CD4-positive, alpha-beta T cell treated with Interleukin-10 for 1 hour (primary cell): ENCODE measurements around the gene RPP14.
"Not testable (repeated sequence)": the region's sequence is repeated elsewhere in the genome, so short reads cannot be mapped to it uniquely, and the experiment has no call there.

Source experiments
- DNase-seq: peaks from one replicate; pipeline ENCODE4 v3.0.0-alpha.2; 2020

Gene RPP14

DNA sequence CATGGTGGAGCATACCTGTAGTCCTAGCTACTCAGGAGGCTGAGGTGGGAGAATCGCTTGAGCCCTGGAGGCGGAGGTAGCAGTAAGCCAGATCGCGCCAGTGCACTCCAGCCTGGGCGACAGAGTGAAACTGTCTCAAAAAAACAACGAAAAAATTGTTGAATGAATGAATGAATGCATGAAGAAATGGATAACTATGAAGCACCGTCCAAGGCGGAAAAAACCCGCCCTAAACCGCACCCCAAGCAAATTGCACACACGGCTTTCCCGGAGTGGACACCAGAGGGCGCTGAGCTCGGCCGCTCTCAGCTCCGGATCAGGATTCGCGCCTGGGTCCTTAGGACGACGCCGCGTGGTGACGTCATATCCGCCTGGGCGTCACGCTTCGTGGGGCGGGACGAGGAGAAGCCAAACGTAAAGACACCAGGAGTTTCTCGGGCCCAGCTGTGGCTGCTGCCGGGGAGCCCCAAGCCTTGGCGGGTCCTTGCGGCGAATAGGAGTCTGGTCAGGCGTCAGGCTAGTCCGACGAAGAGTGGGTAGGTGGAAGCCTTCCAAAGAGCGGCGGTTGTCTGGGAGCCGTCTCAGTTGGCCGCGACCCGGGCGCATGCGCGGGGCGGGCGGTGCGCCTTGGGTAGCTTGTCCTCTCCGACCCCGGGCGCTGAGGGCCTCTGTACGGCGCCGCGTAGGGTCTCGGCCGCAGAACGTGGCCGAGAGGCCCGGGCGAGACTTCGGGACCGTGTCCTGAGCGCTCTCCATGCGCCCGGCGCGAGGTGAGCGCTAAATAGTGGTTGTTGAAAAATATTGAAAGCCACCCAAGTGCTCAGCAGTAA lies at the start of gene RPP14, which contains the start of gene HTD2:
Gene RPP14 (plus strand): TSS at position 364 of the 830 bp plus-strand sequence. CDS start 4,085 bp downstream, outside the sequence.
Gene HTD2 (plus strand): TSS at position 639 of the 830 bp plus-strand sequence. CDS start 11,094 bp downstream, outside the sequence.
- DNase-seq: peak; percentile 98

DNA sequence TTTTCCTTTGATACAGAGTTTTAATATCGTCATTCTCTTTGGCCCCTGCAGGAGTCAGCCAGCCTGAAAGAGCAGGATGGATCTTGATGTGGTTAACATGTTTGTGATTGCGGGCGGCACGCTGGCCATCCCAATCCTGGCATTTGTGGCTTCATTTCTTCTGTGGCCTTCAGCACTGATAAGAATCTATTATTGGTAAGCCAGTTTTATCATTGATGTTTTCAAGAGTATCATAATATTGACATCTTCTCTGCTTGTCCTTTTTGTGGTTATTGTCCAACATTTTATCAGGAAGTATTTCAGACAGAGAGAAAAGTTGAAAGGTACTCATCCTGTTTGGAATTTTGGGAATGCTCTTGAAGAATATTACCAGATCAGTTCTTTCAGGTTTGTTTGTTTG lies 49.5 kb upstream of the RPP14 start:
- no peak for DNase-seq

DNA sequence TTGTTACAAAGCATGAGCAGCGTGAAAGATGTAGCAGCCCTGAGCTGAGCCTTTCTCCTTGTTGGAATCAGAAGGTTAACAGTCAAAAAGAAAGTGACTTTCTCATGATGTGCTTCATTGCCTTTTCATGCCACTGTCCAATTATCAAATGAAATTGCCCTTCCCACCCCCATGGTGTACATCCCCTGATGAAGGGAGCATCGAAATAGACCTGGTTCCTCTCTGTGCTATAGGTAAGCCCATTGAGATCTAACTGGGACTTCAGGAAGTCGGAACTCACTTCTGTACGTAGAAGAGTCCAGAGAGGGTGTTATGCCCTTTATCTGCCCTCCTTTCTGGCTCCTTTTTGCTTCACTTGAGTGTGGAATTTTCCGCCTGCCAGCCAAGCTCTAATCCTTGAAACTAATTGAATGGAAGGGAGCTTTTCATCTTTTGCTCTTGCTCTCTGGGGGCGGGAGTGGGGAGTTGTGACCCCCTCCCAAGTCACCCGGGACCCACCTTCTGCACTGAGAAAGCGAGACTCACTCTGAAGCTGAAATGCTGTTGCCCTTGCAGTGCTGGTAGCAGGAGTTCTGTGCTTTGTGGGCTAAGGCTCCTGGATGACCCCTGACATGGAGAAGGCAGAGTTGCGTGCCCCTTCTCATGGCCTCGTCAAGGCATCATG lies 47.5 kb upstream of the RPP14 start:
- no peak for DNase-seq

DNA sequence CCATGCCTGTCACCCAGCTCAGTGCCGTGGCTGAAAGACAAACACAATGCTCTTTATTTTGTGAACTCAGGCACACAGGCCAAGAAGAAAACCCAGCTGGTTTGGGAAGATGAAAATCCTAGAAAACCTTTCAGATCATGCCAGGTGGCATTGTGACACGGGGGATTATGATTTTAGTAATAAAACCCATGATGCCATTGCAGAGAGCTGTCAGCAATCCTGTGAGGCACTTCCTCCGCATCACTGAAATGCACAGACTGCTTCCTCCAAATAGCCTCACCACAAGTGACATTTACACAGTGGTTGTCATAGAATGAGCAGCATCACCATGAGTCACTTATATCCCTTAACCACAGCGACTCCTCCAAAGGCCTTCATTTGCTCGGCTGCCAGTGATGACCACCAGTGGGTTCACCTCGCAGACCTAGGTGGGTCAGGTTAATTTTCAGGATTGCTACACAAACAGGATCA lies 45.7 kb upstream of the RPP14 start:
- DNase-seq: no peak

DNA sequence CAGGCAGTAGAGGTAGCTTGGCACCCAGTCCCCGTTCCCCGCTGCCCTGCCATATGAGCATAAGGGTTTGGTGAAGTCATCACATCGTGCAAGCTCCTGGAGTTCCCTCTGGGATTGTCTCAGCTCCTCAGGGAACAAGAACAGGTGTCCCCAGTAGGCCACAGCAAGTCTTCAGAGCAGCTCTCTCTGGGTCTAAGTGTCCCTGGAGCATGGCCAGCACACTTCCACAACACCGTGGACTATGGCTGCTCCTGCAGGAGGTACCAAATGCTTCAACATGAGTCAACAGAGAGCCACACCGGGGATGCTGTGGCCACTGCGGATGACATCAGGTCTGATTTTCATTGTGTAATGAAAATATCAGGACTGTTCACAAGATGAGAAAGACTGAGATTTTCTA lies 45.3 kb upstream of the RPP14 start:
- DNase-seq: no peak

DNA sequence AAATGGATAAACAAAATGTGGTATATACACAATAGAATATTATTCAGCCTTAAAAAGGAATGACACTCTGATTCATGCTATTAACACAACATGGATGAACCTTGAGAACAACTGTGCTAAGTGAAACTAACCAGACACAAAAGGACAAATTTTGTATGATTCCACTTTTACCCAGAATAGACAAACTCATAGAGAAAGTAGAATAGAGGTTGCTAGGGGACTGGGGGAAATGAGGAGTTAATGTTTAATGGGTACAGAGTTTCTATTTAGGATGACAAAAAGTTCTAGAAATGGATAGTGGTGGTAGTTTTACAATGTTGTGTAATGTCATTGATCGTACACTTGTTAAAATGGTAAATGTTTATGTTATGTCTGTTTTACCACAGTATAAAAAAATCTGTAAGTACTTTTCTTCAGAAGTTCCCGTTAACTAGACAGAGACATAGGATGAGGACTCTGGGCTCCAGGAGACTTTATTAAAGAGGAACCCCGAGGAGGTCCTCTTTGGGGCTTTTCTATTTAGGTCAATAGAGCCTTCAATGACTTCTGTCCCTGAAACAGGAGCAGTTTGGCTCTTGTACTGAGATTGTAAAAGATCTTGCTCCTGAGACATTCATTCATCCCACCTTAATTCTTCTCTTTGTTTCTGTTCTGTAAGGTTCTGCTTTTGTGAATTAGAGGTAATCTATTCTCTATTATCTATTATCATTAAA lies 43.9 kb upstream of the RPP14 start:
- DNase-seq: no peak

DNA sequence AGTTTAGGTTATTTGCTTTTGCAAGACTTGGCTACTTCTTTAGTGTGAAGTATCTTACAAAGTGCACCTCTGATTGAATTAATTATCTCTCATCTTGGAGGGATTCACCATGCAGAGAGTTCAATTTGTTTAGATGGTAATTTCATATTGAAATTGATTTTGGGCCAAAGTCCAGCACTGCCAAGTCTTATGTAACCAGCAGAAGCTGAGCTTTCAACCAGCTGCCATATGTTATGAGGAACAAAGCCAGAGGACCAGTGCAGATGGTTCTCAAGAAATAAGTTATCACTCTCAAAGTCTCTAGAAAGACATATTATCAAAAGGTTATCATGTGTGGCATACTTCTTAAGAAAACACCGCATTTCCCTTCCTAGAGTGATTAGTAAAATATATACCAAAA lies 39.5 kb upstream of the RPP14 start:
- no peak for DNase-seq

DNA sequence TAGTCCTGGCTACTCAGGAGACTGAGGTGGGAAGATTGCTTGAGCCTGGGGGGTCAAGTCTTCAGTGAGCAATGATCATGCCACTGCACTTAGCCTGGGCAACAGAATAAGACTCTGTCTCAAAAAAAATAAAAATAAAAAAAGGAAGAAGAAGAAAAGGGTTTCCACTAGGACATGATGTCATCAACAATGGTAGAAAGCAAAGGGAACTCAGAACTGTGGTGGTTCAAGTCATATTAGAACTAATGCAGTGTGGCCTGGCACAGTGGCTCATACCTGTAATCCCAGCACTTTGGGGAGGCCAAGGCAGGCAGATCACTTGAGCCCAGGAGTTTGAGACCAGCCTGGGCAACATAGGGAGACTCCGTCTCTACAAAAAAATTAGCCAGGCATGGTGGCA lies 38.5 kb upstream of the RPP14 start:
- not testable (repeated sequence) for DNase-seq

DNA sequence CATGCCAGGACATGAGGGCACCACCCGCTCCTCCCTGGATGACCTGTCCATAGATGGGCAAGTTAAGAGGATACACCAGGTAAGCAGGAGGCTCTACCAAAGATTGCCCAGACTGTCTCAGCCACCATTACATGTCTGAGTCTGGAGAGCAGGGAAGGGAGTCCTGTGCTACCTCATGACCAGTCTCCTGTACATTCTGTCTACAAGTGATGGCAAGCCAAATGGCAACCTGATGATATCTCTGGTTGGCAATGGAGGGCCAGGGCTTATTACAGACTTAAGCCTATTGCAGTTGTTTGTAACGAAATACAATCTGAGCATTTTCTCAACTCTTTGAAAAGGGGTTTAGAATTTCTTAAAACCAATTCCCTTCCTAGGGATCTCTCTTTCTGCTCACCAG lies 36.7 kb upstream of the RPP14 start:
- DNase-seq: no peak

DNA sequence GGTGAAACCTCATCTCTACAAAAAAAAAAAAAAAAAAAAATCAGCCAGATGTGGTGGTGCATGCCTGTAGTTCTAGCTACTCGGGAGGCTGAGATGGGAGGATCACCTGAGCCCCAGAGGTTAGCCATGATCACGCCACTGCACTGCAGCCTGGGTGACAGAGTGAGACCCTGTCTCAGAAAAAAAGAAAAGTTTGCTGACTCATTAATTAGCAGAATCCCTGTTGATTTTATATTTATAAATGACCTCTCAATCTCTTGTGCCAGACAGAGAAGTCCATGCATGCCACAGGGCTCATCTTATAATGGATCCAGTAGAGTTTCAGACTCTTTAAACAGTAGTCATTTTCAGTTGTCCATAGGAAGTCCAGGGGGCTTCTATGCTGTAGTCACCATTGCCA lies 35.6 kb upstream of the RPP14 start:
- DNase-seq: no peak

DNA sequence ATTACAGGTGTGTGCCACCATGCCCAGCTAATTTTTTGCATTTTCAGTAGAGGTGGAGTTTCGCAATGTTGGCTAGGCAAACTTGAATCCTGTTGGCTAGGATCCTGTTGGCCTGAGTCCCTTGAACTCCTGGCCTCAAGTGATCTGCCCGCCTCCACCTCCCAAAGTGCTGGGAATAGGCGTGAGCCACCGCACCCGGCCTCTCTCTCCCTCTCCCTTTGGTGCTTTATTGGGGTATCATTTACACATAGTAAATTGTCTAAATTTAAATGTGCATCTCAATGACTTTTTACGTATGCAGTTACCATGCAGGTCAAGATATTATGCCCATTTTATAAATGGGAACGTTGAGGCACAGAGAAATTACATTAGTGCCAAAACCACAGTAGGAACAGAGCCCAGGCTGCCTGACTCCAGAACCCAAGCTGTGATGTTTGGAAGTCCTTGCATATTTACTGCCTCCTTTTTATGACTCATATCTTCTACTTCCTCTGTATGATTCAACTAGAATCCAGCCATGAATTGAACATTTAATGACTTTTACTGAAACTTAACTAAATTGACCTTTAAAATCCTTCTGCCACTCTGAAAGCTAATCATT lies 34.0 kb upstream of the RPP14 start:
- DNase-seq: no peak

DNA sequence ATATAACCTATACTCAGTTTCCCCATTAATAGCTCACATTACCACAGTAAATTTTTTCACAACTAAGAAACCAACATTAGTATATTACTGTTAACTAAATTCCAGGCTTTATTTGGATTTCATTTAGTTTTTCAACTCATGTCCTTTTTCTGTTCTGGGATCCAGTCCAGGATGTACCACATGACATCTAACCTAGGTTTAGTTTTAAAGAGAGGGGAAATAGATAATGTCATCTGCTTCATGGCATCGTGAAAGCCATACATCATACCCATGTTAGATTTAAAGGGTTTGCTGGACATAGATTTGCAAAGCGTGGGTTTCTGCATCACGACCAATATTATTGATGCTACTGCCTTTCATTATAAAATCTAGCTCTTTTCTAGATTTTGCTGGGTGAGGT lies 33.2 kb upstream of the RPP14 start:
- no peak for DNase-seq

DNA sequence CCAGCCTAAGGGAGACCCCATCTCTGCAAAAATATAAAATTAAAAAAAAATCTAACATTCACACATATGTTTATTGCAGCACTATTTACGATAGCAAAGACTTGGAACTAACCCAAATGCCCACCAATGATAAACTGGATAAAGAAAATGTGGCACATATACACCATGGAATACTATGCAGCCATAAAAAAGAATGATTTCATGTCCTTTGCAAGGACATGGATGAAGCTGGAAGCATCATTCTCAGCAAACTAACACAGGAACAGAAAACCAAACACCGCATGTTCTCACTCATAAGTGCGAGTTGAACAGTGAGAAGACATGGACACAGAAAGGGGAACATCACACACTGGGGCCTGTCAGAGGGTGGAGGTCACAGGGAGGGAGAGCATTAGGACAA lies 32.7 kb upstream of the RPP14 start:
- DNase-seq: not testable (repeated sequence)

DNA sequence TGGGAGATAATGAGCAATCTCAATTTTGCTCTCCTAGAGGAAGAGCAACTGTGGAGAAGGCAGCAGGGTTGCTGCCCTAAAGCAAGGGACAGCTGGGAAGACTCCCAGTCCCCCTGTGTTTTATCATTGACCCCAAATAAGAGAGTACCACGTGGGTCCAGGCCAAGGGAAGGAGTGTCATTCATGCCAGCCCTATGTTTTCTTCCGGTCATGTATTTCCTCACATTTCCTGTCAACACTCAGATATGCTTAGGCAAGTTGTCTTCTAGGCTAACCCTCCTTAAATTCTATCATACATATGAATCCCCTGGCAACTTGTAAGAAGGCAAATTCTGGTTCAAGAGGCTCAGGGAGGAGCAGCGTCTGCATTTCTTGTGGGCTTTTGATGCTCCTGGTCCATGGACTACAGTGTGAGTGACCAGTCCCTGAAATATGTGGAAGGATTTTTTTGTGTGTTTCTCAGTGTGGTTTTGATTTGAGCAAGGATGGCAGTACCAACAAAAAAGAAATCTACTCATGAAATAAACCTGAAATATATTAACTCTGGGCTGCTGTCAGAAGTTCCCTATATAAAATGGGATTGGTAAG lies 31.9 kb upstream of the RPP14 start:
- DNase-seq: no peak

DNA sequence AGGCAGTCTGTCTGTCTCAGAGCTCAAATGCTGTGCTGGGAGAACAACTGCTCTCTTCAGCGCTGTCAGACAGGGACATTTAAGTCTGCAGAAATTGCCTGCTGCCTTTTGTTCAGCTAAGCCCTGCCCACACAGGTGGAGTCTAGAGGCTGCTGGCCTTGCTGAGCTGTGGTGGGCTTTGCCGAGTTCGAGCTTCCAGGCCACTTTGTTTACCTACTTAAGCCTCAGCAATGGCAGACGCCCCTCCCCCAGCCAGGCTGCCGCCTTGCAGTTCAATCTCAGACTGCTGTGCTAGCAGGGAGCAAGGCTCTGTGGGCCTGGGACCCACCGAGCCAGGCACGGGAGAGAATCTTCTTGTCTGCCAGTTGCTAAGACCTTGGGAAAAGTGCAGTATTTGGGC lies 25.0 kb upstream of the RPP14 start:
- DNase-seq: no peak

DNA sequence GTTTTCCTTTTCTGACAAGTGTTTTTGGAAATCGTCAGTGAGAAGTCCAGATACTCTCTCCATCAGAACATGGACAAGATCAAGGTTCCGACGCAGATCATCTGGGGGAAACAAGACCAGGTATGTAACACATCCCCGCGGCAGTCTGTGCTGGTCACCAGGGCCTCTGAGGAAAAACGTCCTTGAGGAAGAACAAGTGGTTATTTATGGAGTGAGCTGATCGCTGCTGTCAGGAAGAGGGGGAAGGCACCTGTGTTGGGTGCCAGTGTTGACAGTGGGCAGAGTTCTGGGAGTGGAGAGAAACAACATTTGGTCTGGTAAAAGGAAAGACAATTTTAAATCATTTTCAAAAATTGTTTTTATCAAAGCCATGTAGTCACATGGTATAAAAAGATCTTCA lies 20.7 kb upstream of the RPP14 start:
- DNase-seq: no peak

DNA sequence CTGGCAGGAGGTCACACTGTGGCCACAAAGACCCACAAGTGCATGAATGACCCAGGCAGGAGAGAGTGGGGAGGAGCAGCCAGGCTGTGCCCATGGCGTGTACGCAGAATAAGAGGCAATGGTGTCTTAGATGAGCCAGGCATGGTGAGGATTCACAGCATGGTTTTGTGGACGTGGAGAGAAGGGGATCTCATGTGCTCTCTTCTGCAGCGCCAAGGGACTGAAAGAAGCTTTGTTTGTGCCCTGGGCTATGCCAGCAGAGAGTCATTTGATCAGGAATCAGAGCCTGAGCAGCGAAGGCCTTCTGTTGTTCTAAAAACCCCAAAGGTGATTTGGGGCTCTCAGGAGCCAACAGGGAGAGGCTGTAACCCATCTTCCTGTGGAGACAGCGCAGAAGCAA lies 18.7 kb upstream of the RPP14 start:
- no peak for DNase-seq

DNA sequence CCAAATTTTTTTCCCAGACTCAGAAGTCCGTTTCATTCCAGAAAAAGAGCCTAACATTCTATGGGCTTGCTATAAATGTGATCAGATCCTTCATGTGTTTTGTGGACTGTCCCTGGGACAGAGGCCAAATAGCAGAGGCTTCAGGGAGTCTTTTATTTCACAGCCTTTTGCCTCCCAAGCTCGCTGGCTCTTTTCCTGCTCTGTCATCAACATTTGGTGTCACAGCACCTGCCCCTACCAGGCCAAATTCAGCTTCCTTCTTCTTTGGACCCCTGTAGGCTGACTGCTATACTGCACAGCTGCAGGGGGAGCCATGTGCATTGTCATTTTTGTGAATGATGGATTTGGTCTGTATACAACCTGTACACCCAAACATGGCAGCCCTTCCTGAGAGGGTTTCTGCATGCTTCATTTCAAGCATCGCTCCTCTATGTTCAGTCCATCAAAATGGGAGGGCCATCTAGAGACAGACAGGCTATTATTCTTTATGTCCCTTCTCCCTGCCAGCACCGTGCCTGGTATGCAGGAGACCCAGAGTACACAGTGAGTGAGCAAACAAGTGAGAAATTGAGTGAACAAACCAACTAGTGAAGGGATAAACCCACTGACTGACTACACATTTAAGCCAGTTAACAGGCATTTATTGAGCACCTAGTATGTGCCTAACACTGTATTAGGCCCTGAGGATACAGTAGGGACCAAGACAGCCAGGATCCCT lies 17.9 kb upstream of the RPP14 start:
- no peak for DNase-seq

DNA sequence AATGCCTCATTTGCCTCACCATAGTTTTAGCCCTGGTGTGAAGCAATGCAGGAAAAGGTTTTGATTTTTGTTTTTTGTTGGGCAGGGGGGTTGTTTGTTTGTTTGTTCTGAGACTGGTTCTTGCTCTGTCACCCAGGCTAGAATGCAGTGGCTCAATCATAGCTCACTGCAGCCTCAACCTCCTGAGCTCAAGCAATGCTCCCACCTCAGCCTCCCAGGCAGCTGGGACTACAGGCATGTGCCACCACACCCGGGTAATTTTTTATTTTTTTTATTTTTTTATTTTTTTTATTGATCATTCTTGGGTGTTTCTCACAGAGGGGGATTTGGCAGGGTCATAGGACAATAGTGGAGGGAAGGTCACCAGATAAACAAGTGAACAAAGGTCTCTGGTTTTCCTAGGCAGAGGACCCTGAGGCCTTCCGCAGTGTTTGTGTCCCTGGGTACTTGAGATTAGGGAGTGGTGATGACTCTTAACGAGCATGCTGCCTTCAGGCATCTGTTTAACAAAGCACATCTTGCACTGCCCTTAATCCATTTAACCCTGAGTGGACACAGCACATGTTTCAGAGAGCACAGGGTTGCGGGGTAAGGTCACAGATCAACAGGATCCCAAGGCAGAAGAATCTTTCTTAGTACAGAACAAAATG lies 17.0 kb upstream of the RPP14 start:
- not testable (repeated sequence) for DNase-seq

DNA sequence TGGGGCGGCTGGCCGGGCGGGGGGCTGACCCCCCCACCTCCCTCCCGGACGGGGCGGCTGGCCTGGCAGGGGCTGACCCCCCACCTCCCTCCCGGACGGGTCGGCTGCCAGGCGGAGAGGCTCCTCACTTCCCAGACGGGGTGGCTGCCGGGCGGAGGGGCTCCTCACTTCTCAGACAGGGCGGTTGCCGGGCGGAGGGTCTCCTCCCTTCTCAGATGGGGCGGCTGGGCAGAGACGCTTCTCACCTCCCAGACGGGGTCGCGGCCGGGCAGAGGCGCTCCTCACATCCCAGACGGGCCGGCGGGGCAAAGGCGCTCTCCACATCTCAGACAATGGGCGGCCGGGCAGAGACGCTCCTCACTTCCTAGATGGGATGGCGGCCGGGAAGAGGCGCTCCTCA lies 15.6 kb upstream of the RPP14 start:
- not testable (repeated sequence) for DNase-seq

DNA sequence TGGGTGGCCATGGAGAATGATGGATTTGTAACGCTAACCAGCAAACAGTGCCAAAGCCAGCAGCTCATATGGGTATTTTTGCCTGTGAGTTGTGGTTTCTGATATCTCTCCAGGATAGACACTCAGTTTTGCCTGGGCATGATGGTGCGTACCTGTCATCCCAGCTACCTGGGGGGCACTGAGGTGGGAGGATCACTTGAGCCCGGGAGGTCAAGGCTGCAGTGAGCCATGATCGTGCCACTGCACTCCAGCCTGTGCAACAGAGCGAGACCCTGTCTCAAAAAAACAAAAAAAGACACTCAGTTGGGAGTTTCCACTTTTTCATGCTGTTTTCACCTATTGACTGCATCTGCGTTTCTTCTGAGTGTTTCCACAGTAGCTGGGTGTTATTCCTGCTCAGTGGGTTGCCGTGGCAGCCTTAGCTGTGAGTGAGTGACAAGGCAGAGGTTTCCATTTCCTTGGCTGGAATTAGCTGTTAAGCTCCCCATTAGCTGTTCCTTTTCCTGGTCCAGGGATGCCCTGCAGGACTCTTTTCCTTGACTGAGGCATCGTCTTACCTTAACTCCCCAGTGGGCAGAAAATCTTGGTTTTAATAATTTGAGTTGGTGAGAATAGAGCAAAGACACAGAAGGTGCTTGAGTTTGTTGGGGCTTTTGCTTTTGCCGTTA lies 14.2 kb upstream of the RPP14 start:
- DNase-seq: no peak
